Neural cell (in vitro differentiated cells): Measurements from ENCODE around the gene RRBP1. TPM values are rescaled to one million over a fixed set of nuclear protein-coding genes. Genes with fewer than 3 reads are reported as not detected.

Experiments used
- H2AFZ ChIP-seq: fragments of 200-600, 300-800 bp; sonication (generic), shearing (Covaris generic); 2 replicates; pipeline ENCODE4 v1.6.0; 2014; ENCODE audit warnings: low read depth, mild to moderate bottlenecking, antibody characterized with exemption, low read length, moderate library complexity
- H3F3A ChIP-seq: fragments of 200-600 bp; shearing (Covaris generic); 2 replicates; pipeline ENCODE4 v1.6.1; 2016; ENCODE audit warnings: mild to moderate bottlenecking, moderate library complexity, mixed read lengths, antibody characterized with exemption, low read length; ENCODE audit not compliant: insufficient read depth, poor library complexity, severe bottlenecking
- H3K27ac ChIP-seq: fragments of 200-600, 300-800 bp; sonication (generic), shearing (Covaris generic); 2 replicates; pipeline ENCODE4 v1.5.1; 2014; ENCODE audit warnings: mild to moderate bottlenecking, low read length, moderate library complexity
- H3K27me3 ChIP-seq: fragments of 300-800, 200-600 bp; sonication (generic), shearing (Covaris generic); 2 replicates; pipeline ENCODE4 v1.6.0; 2014; ENCODE audit warnings: mild to moderate bottlenecking, low read depth, low read length, moderate library complexity; ENCODE audit not compliant: insufficient read depth
- H3K36me3 ChIP-seq: fragments of 300-800, 200-600 bp; sonication (generic), shearing (Covaris generic); 2 replicates; pipeline ENCODE4 v1.5.1; 2014; ENCODE audit warnings: mild to moderate bottlenecking, antibody characterized with exemption, low read length, moderate library complexity; ENCODE audit not compliant: insufficient read depth
- H3K4me2 ChIP-seq: fragments of 300-800, 200-600 bp; sonication (generic), shearing (Covaris generic); 2 replicates; pipeline ENCODE4 v1.6.0; 2014; ENCODE audit warnings: mild to moderate bottlenecking, low read length
- H3K4me3 ChIP-seq: fragments of 300-800, 200-600 bp; sonication (generic), shearing (Covaris generic); 2 replicates; pipeline ENCODE4 v1.5.1; 2014; ENCODE audit warnings: mild to moderate bottlenecking, low read length, moderate library complexity
- H3K79me2 ChIP-seq: fragments of 200-600 bp; shearing (Covaris generic); replicated peaks from 2 replicates; pipeline ENCODE4 v1.6.0; 2014; ENCODE audit warnings: mild to moderate bottlenecking, low read length, moderate library complexity; ENCODE audit not compliant: insufficient read depth
- H3K9ac ChIP-seq: fragments of 300-800, 200-600 bp; sonication (generic), shearing (Covaris generic); 2 replicates; pipeline ENCODE4 v1.6.1; 2016; ENCODE audit warnings: mild to moderate bottlenecking, low read length, mixed read lengths
- H3K9me2 ChIP-seq: fragments of 200-600 bp; shearing (Covaris generic); 2 replicates; pipeline ENCODE4 v1.6.1; 2016; ENCODE audit warnings: mild to moderate bottlenecking, low read length, mixed read lengths; ENCODE audit not compliant: insufficient read depth
- H3K9me3 ChIP-seq: fragments of 200-600, 300-800 bp; sonication (generic), shearing (Covaris generic); 2 replicates; pipeline ENCODE4 v1.6.1; 2016; ENCODE audit warnings: mild to moderate bottlenecking, mixed run types, low read length, moderate library complexity, mixed read lengths
- H4K20me1 ChIP-seq: fragments of 200-600 bp; shearing (Covaris generic); 2 replicates; pipeline ENCODE4 v1.6.1; 2016; ENCODE audit warnings: mild to moderate bottlenecking, mixed run types; ENCODE audit not compliant: insufficient read depth
- EP300 ChIP-seq: fragments of 450-650 bp; conservative IDR thresholded peaks from 2 replicates; pipeline ENCODE4 v1.6.1; 2014; ENCODE audit warnings: antibody characterized with exemption, mild to moderate bottlenecking, moderate library complexity; ENCODE audit not compliant: poor library complexity, severe bottlenecking
- EZH2 ChIP-seq: fragments of 200-600, 300-800 bp; shearing (Covaris generic), sonication (generic); IDR thresholded peaks from 2 replicates; pipeline ENCODE4 v1.6.1; 2014; ENCODE audit warnings: antibody characterized with exemption, low read length, borderline replicate concordance, mild to moderate bottlenecking; ENCODE audit not compliant: insufficient read depth, poor library complexity, severe bottlenecking
- MXI1 ChIP-seq: fragments of 450-650 bp; conservative IDR thresholded peaks from 2 replicates; pipeline ENCODE4 v1.6.1; 2014; ENCODE audit warnings: antibody characterized with exemption, mild to moderate bottlenecking; ENCODE audit not compliant: poor library complexity, severe bottlenecking
- POLR2AphosphoS5 ChIP-seq: IDR thresholded peaks from 2 replicates; pipeline ENCODE4 v1.6.1; 2012
- RAD21 ChIP-seq: fragments of 450-650 bp; conservative IDR thresholded peaks from 2 replicates; pipeline ENCODE4 v1.6.1; 2014; ENCODE audit warnings: antibody characterized with exemption, mild to moderate bottlenecking, moderate library complexity
- SMC3 ChIP-seq: fragments of 450-650 bp; conservative IDR thresholded peaks from 2 replicates; pipeline ENCODE4 v1.6.1; 2014; ENCODE audit warnings: antibody characterized with exemption, mild to moderate bottlenecking, moderate library complexity; ENCODE audit not compliant: poor library complexity
- TAF1 ChIP-seq: IDR thresholded peaks from 2 replicates; pipeline ENCODE4 v1.6.1; 2012; ENCODE audit warnings: low read depth
- polyA plus RNA-seq: library from polyadenylated mRNA; depleted of rRNA; stranded (reverse); fragments of >200 nt; gene quantifications from 2 replicates; pipeline ENCODE4 v1.2.3, GENCODE V29; 2014
- TF ChIP-seq, protein P1 (sequence below): fragments of 450-650 bp; IDR thresholded peaks from 2 replicates; pipeline ENCODE4 v1.5.1; 2014; ENCODE audit warnings: antibody characterized with exemption, mild to moderate bottlenecking, moderate library complexity; ENCODE audit not compliant: poor library complexity, severe bottlenecking
- TF ChIP-seq, protein P2 (sequence below): IDR thresholded peaks from 2 replicates; pipeline ENCODE4 v1.6.1; 2012; ENCODE audit warnings: borderline replicate concordance

Gene RRBP1
- polyA plus RNA-seq, 1 donor from 2014 or later, result 2.2 TPM

DNA sequence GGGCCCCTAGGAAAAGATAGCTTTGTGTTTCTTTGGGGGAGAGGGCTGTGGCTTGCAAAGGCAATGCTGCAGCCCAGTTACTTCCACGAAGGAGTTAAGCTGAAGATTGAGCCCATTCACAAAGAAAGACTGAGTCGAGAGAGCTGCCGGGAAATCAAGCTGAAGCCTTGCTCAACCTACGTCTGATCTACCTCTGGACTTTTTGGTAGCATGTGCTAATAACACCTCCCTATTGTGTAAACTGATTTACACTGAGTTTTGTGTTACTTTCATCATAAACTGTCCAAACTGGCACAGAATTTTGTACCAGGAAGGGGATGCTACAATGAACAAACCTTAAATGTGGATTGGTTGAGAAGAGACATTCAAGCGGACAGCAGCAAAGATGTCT is 41.3 kb upstream of the RRBP1 start:
- Histone ChIP-seq H3F3A (no peaks in the 10 kb centered on the region), H3K27ac (no peak overlapping the region), H3K4me2 (no peak overlapping the region), H3K79me2 (no peaks in the 10 kb centered on the region), H3K36me3 (no peaks in the 10 kb centered on the region), H4K20me1 (no peaks in the 10 kb centered on the region), H2AFZ (no peak overlapping the region), H3K4me3 (no peak overlapping the region), H3K27me3 (no peaks in the 10 kb centered on the region), H3K9me3 (no peaks in the 10 kb centered on the region), H3K9me2 (no peaks in the 10 kb centered on the region), H3K9ac (no peak overlapping the region)
- TF ChIP-seq EP300, result no peak
- TF ChIP-seq RAD21, result no peak
- TF ChIP-seq, protein P1, sequence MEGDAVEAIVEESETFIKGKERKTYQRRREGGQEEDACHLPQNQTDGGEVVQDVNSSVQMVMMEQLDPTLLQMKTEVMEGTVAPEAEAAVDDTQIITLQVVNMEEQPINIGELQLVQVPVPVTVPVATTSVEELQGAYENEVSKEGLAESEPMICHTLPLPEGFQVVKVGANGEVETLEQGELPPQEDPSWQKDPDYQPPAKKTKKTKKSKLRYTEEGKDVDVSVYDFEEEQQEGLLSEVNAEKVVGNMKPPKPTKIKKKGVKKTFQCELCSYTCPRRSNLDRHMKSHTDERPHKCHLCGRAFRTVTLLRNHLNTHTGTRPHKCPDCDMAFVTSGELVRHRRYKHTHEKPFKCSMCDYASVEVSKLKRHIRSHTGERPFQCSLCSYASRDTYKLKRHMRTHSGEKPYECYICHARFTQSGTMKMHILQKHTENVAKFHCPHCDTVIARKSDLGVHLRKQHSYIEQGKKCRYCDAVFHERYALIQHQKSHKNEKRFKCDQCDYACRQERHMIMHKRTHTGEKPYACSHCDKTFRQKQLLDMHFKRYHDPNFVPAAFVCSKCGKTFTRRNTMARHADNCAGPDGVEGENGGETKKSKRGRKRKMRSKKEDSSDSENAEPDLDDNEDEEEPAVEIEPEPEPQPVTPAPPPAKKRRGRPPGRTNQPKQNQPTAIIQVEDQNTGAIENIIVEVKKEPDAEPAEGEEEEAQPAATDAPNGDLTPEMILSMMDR, result no peak
- TF ChIP-seq TAF1, result no peak
- TF ChIP-seq, protein P2, sequence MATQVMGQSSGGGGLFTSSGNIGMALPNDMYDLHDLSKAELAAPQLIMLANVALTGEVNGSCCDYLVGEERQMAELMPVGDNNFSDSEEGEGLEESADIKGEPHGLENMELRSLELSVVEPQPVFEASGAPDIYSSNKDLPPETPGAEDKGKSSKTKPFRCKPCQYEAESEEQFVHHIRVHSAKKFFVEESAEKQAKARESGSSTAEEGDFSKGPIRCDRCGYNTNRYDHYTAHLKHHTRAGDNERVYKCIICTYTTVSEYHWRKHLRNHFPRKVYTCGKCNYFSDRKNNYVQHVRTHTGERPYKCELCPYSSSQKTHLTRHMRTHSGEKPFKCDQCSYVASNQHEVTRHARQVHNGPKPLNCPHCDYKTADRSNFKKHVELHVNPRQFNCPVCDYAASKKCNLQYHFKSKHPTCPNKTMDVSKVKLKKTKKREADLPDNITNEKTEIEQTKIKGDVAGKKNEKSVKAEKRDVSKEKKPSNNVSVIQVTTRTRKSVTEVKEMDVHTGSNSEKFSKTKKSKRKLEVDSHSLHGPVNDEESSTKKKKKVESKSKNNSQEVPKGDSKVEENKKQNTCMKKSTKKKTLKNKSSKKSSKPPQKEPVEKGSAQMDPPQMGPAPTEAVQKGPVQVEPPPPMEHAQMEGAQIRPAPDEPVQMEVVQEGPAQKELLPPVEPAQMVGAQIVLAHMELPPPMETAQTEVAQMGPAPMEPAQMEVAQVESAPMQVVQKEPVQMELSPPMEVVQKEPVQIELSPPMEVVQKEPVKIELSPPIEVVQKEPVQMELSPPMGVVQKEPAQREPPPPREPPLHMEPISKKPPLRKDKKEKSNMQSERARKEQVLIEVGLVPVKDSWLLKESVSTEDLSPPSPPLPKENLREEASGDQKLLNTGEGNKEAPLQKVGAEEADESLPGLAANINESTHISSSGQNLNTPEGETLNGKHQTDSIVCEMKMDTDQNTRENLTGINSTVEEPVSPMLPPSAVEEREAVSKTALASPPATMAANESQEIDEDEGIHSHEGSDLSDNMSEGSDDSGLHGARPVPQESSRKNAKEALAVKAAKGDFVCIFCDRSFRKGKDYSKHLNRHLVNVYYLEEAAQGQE, result no peak
- TF ChIP-seq MXI1, result no peak
- no peak for TF ChIP-seq POLR2AphosphoS5
- TF ChIP-seq EZH2, result no peak

DNA sequence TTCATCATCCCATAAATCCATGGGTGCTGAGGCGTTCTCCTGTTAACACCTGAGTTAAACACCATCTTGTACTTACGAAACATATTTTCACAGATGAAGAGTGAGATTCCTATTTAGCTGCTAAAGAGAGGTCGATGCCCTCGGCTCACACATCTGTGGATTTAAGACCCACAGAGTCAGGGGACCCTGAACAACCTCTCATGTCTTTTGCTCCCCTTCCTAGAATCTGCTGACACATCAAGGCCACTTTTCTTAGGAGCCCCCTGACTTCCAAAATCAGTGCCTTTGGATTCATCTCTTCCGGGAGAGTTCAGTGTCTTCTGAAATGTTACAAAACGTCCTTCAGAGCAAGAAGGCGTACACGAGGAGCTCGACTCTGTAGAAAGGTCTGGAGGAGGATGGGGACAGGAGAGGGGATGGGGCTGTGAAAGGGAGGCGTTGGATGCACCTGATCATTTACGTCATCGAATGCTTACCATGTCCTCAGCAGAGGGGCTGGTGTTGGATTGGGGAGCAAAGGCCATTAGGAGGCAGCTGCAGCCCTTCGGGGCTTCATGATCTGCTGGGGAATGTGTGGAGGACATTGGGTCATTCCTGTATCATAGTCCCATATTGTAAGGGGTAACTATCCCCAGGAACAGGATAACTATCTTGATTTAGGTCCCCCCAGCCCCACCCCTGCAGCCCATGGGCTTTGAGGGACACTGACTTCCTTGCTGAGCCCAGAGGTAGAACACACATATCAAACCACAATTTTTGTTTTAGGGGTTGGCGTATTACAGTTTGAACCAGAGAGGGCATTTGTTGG is 40.7 kb upstream of the RRBP1 start:
- Histone ChIP-seq H3K4me2 (no peak overlapping the region), H3K27ac (no peak overlapping the region), H3K27me3 (no peaks in the 10 kb centered on the region), H2AFZ (no peak overlapping the region), H3K79me2 (no peaks in the 10 kb centered on the region), H3F3A (no peaks in the 10 kb centered on the region), H3K4me3 (no peak overlapping the region), H3K9me2 (no peaks in the 10 kb centered on the region), H3K36me3 (no peaks in the 10 kb centered on the region), H3K9me3 (no peaks in the 10 kb centered on the region), H3K9ac (no peak overlapping the region), H4K20me1 (no peaks in the 10 kb centered on the region)
- no peak for TF ChIP-seq MXI1
- TF ChIP-seq EP300, result no peak
- TF ChIP-seq RAD21, result no peak
- no peak for TF ChIP-seq TAF1
- TF ChIP-seq, protein P1, result no peak
- no peak for TF ChIP-seq EZH2
- TF ChIP-seq POLR2AphosphoS5, result no peak
- no peak for TF ChIP-seq SMC3
- TF ChIP-seq, protein P2, result no peak
